K562 (cell line): Measurements from ENCODE around the gene SPEM3. TPM values are rescaled to one million over a fixed set of nuclear protein-coding genes. Genes with fewer than 3 reads are reported as not detected.

Experiments
- ATAC-seq: fragments of 200-7000 bp; cut with Tn5 transposase; 3 replicates; pipeline ENCODE4 v1.9.1; 2020; ENCODE audit warnings: moderate library complexity
- BruUV-seq: library from RNA; stranded (reverse); fragments of 400-500 nt; replicated peaks from 2 replicates; lab custom pipeline; 2021; lab: Mats Ljungman, UMichigan
- CTCF ChIA-PET: fragments of 300-600 bp; formaldehyde crosslinking; extraction: SDS; loops from one replicate; lab custom pipeline; 2021; ENCODE audit warnings: low intra/inter-chr PET ratio; lab: Yijun Ruan, JAX
- POLR2A ChIA-PET: fragments of 300-600, 350-650 bp; sonication (Branson Sonifier 250); formaldehyde crosslinking; extraction: SDS; loops from one replicate; lab custom pipeline; 2021; ENCODE audit warnings: antibody characterized with exemption, inconsistent platforms; lab: Yijun Ruan, JAX
- DNase-seq, 4 experiments: peaks; one replicate each; pipeline versions ENCODE4 v3.0.0 to v3.0.0-alpha.2; 2011 to 2018; ENCODE audit warnings: low spot score in 3 of 4, mixed read lengths in 3 of 4; ENCODE audit errors: extremely low read depth in 1 of 4
- FAIRE-seq: peaks from 2 replicates; lab custom pipeline; 2011; peaks lifted over from hg19 to GRCh38; lab: Jason Lieb, UNC
- H2AFZ ChIP-seq: 2 replicates; pipeline ENCODE4 v1.6.0; 2011; ENCODE audit warnings: low read depth, low read length, control low read depth, inconsistent platforms
- H3K27ac ChIP-seq: fragments of 200-600 bp; 3 replicates; pipeline ENCODE4 v1.8.0; 2011; ENCODE audit warnings: low read depth, mild to moderate bottlenecking, control low read depth, inconsistent platforms, low read length, moderate library complexity, mixed read lengths; ENCODE audit errors: extremely low read depth
- H3K27me3 ChIP-seq, 2 experiments: fragments of 300-600 bp in 1 of 2; 2 replicates in 1 of 2; 3 replicates in 1 of 2; pipeline versions ENCODE4 v1.6.0 to v1.8.0; 2011; ENCODE audit warnings: inconsistent platforms in 2 of 2, low read length in 2 of 2, mild to moderate bottlenecking in 1 of 2, mixed read lengths in 1 of 2, moderate library complexity in 1 of 2; ENCODE audit not compliant: control insufficient read depth in 2 of 2, insufficient read depth in 2 of 2
- H3K36me3 ChIP-seq: fragments of 300-600 bp; 3 replicates; pipeline ENCODE4 v1.8.0; 2011; ENCODE audit warnings: mild to moderate bottlenecking, low read length, inconsistent platforms; ENCODE audit not compliant: control insufficient read depth, insufficient read depth
- H3K4me1 ChIP-seq, 2 experiments: fragments of 200-600 bp in 1 of 2; replicated peaks in 1 of 2; 2 replicates in 1 of 2; 3 replicates in 1 of 2; pipeline versions ENCODE4 v1.5.1 to v1.8.0; 2011; ENCODE audit warnings: inconsistent platforms in 2 of 2, low read length in 2 of 2, mild to moderate bottlenecking in 1 of 2, mixed read lengths in 1 of 2, moderate library complexity in 1 of 2; ENCODE audit not compliant: control insufficient read depth in 2 of 2, insufficient read depth in 2 of 2
- H3K4me2 ChIP-seq: 2 replicates; pipeline ENCODE4 v1.6.1; 2011; ENCODE audit warnings: low read length, control low read depth, inconsistent platforms, mixed read lengths; ENCODE audit not compliant: insufficient read depth
- H3K4me3 ChIP-seq: fragments of 200-600 bp; sonication (generic), shearing (Covaris generic); 2 replicates; pipeline ENCODE4 v1.5.1; 2016; ENCODE audit warnings: control low read depth, inconsistent platforms
- H3K79me2 ChIP-seq: fragments of 200-600 bp; 3 replicates; pipeline ENCODE4 v1.8.0; 2011; ENCODE audit warnings: low read length, inconsistent platforms; ENCODE audit not compliant: control insufficient read depth, insufficient read depth
- H3K9ac ChIP-seq, 2 experiments: 2 replicates each; pipeline versions ENCODE4 v1.6.0 to v1.6.1; 2011; ENCODE audit warnings: low read depth in 2 of 2, low read length in 2 of 2, control low read depth in 1 of 2, inconsistent platforms in 1 of 2, mild to moderate bottlenecking in 1 of 2, mixed read lengths in 1 of 2; ENCODE audit not compliant: insufficient read depth in 1 of 2
- H3K9me1 ChIP-seq: one replicate; pipeline ENCODE4 v1.6.0; 2011; ENCODE audit warnings: inconsistent platforms, mild to moderate bottlenecking, low read length, moderate library complexity; ENCODE audit not compliant: control insufficient read depth, insufficient read depth
- H3K9me3 ChIP-seq: replicated peaks from 2 replicates; pipeline ENCODE4 v1.5.1; 2011; ENCODE audit warnings: low read depth, low read length, inconsistent platforms; ENCODE audit not compliant: control insufficient read depth, insufficient read depth
- H4K20me1 ChIP-seq: replicated peaks from 2 replicates; pipeline ENCODE4 v1.6.1; 2011; ENCODE audit warnings: low read length, inconsistent platforms, mixed read lengths; ENCODE audit not compliant: control insufficient read depth, insufficient read depth
- CTBP1 ChIP-seq: fragments of 450-650 bp; IDR thresholded peaks from 2 replicates; pipeline ENCODE4 v1.6.1; 2016; ENCODE audit warnings: borderline replicate concordance
- CXXC5 ChIP-seq: fragments of 250-450 bp; sonication (Bioruptor Pico); IDR thresholded peaks from 2 replicates; pipeline ENCODE4 v1.8.0; 2022; ENCODE audit warnings: inconsistent platforms, mild to moderate bottlenecking, moderate library complexity
- EGR1 ChIP-seq: fragments of 450-650 bp; conservative IDR thresholded peaks from 2 replicates; pipeline ENCODE4 v1.6.1; 2017; ENCODE audit warnings: mild to moderate bottlenecking
- NRF1 ChIP-seq, 2 experiments: fragments of 450-650 bp; IDR thresholded peaks in 1 of 2; conservative IDR thresholded peaks in 1 of 2; 2 replicates each; pipeline ENCODE4 v1.6.1; 2014; ENCODE audit warnings: mild to moderate bottlenecking in 2 of 2
- POLR2G ChIP-seq: fragments of 200-400 bp; formaldehyde crosslinking; IDR thresholded peaks from 2 replicates; pipeline ENCODE4 v1.6.1; 2017; ENCODE audit warnings: low read depth, mild to moderate bottlenecking, antibody characterized with exemption, low read length, moderate library complexity
- RBFOX2 ChIP-seq: fragments of 200-400 bp; formaldehyde crosslinking; IDR thresholded peaks from 2 replicates; pipeline ENCODE4 v1.6.1; 2017; ENCODE audit warnings: low read depth, mild to moderate bottlenecking, low read length, moderate library complexity
- UBTF ChIP-seq, 2 experiments: IDR thresholded peaks; 2 replicates each; pipeline ENCODE4 v1.6.1; 2012; ENCODE audit warnings: improper control_type of control experiment in 2 of 2, low read depth in 2 of 2, low read length in 2 of 2, borderline replicate concordance in 1 of 2
- ZBTB33 ChIP-seq: sonication (generic); formaldehyde crosslinking; IDR thresholded peaks from 2 replicates; pipeline ENCODE4 v1.8.1; 2023; ENCODE audit warnings: mild to moderate bottlenecking, missing genetic modification reagents
- ZNF316 ChIP-seq: fragments of 450-650 bp; IDR thresholded peaks from 2 replicates; pipeline ENCODE4 v1.6.1; 2016
- ZNF592 ChIP-seq: fragments of 450-650 bp; IDR thresholded peaks from 2 replicates; pipeline ENCODE4 v1.6.1; 2017; ENCODE audit warnings: antibody characterized with exemption, mild to moderate bottlenecking
- WGBS: fragments of 100-300 bp; shearing (Covaris generic); methylation state at CpG from one replicate; pipeline ENCODE4 v1.1.6; 2016; ENCODE audit warnings: low coverage, mixed read lengths; ENCODE audit not compliant: insufficient coverage; ENCODE audit errors: missing lambda C conversion rate; 5-methylcytosine and 5-hydroxymethylcytosine counted together
- in situ Hi-C: fragments of 300-500 bp; cut with MboI; formaldehyde crosslinking; loops from 4 replicates; pipeline ENCODE4 v1.15.0; 2018; ENCODE audit warnings: inconsistent platforms, mixed read lengths
- intact Hi-C: fragments of 100-400 bp; cut with micrococcal nuclease; formaldehyde crosslinking; loops from 2 replicates; pipeline ENCODE4 v1.14.2; 2022
- polyA plus RNA-seq, 8 experiments: library from polyadenylated mRNA; depleted of rRNA in 4 of 8; stranded (reverse) in 5 of 8; unstranded in 3 of 8; fragments of >200 nt; fragmentation: Nextera tagmentation in 2 of 8; fragmentation: Illumina TruSeq in 1 of 8; extraction: Ambion mirVana in 2 of 8; extraction: Trizol in 1 of 8; gene quantifications; 2 replicates each; pipeline versions ENCODE4 v1.2.1 to v1.2.3, GENCODE V29; 2011 to 2014; ENCODE audit warnings: inconsistent platforms in 1 of 8, missing spikeins in 1 of 8
- total RNA-seq, 7 experiments: library from RNA; depleted of rRNA in 6 of 7; stranded (reverse); fragments of >200 nt in 6 of 7; fragmentation: Illumina TruSeq in 2 of 7; extraction: Trizol in 2 of 7; gene quantifications; 2 replicates each; pipeline versions ENCODE4 v1.2.1 to v1.2.3, GENCODE V29; 2011 to 2021; ENCODE audit warnings: low replicate concordance in 1 of 7

The SPEM3 gene
- total and polyA plus RNA-seq, 9 of the 15 experiments (the other 6 are each of a cell fraction or from before 2014, with no cell fraction given), result not detected

- Histone ChIP-seq H3K27ac (peak overlapping the region; percentile 62; the same call in 1 of the 3 replicates), H3K9me3 (no peaks in the 10 kb centered on the region), H3K79me2 (peaks cover 7% of the 10 kb centered on the region; the same call in 2 of the 3 replicates), H4K20me1 (no peaks in the 10 kb centered on the region), H3K36me3 (no peaks in the 10 kb centered on the region), H3K27me3 (no peaks in the 10 kb centered on the region), H3K9ac (peak overlapping the region; percentile 68 to 92; a peak in 3 of 4 replicates), H3K4me2 (peak overlapping the region; percentile 76), H3K9me1 (peaks cover 3% of the 10 kb centered on the region), H3K4me3 (peak overlapping the region; percentile 52), H2AFZ (peak overlapping the region; percentile 89), H3K4me1 (peaks cover 20 to 69% of the 10 kb centered on the region in 2 experiments; a peak in 4 of 5 replicates)
- BruUV-seq, result no TSS peak
- CTCF ChIA-PET, result no interaction called here
- ATAC-seq (peak; percentile 64), DNase-seq (peak; percentile 53 to 74 (median 57)), FAIRE-seq (no peak)
- POLR2A ChIA-PET, result interaction anchor here (1.0 to 4.2 kb wide), 3 partner anchors 16 to 85 kb away, joined by 3 to 21 read pairs (median 3); partner anchors contain the start of gene POLR2A
- intact Hi-C loops (loop anchor here (5.0 kb wide), 2 partner anchors 36 to 44 kb away; partner anchors contain the start of genes POLR2A, SLC35G6 and TMEM256), in situ Hi-C loops (no loop called here)
- WGBS, result 20% methylated on average over 10 of the region's 48 CpGs
- TF ChIP-seq CXXC5 (0 out of 2 replicates have a peak, but pooled peaks have one; percentile 25), POLR2G (peak; percentile 63), CTBP1 (peak; percentile 30; the same call in 1 of the 2 replicates), NRF1 (conservative IDR thresholded peaks at IDR 0.05 in 1 of 2, IDR thresholded peaks at IDR 0.05 in 1 of 2) (0 out of 4 replicates have a peak, but pooled peaks of 1 of the 2 experiments have one; percentile 21), ZBTB33 (peak; percentile 32; the same call in 1 of the 2 replicates), ZNF316 (0 out of 2 replicates have a peak, but pooled peaks have one; percentile 0), EGR1 (peak; percentile 49), ZNF592 (no peak), RBFOX2 (peak; percentile 57), UBTF (IDR thresholded peaks at IDR 0.05; ENCODE audit: borderline replicate concordance in 1 of 2, low read depth in 2 of 2, low read length in 2 of 2) (0 out of 4 replicates have a peak, but pooled peaks of 1 of the 2 experiments have one; percentile 4)
These were observed 9.4 kb downstream of the SPEM3 start for GRCh38 chr17:7437950-7438614.
